ENCODE data around the gene OLFML1. TPM values are rescaled to one million over a fixed set of nuclear protein-coding genes. Genes with fewer than 3 reads are reported as not detected.

The OLFML1 gene
- total RNA-seq, 6 experiments from 2014 or later = 2.2 to 5.5 (median 3.0) TPM

- H3K27me3 ChIP-seq = no peaks in the 10 kb centered on the region
- H3K9me3 ChIP-seq = no peaks in the 10 kb centered on the region
- ATAC-seq = no peak
- no peaks in the 10 kb centered on the region for H3K4me1 ChIP-seq
- WGBS (ENCODE audit: insufficient coverage, low coverage, low lambda C conversion rate, missing lambda C conversion rate) = 82% methylated on average over 3 of the region's 3 CpGs
- H3K36me3 ChIP-seq = no peaks in the 10 kb centered on the region
- H3K4me3 ChIP-seq = no peak overlapping the region
- intact Hi-C loops (cut with DNase I) = no loop called here
- no peak overlapping the region for H3K27ac ChIP-seq
- no peak for TF ChIP-seq POLR2A (IDR thresholded peaks at IDR 0.05)
- TF ChIP-seq, protein P1, sequence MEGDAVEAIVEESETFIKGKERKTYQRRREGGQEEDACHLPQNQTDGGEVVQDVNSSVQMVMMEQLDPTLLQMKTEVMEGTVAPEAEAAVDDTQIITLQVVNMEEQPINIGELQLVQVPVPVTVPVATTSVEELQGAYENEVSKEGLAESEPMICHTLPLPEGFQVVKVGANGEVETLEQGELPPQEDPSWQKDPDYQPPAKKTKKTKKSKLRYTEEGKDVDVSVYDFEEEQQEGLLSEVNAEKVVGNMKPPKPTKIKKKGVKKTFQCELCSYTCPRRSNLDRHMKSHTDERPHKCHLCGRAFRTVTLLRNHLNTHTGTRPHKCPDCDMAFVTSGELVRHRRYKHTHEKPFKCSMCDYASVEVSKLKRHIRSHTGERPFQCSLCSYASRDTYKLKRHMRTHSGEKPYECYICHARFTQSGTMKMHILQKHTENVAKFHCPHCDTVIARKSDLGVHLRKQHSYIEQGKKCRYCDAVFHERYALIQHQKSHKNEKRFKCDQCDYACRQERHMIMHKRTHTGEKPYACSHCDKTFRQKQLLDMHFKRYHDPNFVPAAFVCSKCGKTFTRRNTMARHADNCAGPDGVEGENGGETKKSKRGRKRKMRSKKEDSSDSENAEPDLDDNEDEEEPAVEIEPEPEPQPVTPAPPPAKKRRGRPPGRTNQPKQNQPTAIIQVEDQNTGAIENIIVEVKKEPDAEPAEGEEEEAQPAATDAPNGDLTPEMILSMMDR (IDR thresholded peaks at IDR 0.05) = no peak
- DNase-seq = no peak
These were observed 1.2 kb upstream of the OLFML1 start for GRCh38 chr11:7484131-7484530.

DNA sequence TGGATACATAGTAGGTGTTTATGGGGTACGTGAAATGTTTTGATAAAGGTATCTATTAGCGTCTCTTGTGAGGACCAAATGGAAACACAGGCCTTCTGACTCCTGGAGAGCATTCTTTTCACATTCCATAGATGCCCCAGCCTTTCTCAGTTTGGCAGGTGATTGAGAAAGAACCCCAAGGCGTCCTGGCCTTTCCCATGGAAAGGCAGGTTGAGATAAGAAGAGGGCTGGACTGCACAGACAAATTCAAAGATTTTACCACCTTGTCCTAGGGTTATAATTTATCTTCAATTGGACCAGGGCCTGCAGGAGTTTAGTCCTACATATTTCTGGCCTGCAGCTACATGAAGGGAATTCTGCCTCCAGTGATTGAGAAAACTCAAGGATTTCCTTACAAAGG, 661 bp upstream of the OLFML1 start:
- no peak for DNase-seq
- no peaks in the 10 kb centered on the region for H3K36me3 ChIP-seq
- TF ChIP-seq, protein P1 (IDR thresholded peaks at IDR 0.05) = no peak
- TF ChIP-seq POLR2A (IDR thresholded peaks at IDR 0.05) = no peak
- no peak for ATAC-seq
- H3K4me1 ChIP-seq = no peaks in the 10 kb centered on the region
- 57% methylated on average over 3 of the region's 3 CpGs for WGBS (ENCODE audit: insufficient coverage, low coverage, low lambda C conversion rate, missing lambda C conversion rate)
- no peaks in the 10 kb centered on the region for H3K27me3 ChIP-seq
- intact Hi-C loops (cut with DNase I) = no loop called here
- no peaks in the 10 kb centered on the region for H3K9me3 ChIP-seq
- H3K27ac ChIP-seq = no peak overlapping the region
- no peak overlapping the region for H3K4me3 ChIP-seq

- Histone ChIP-seq H3K27me3 (no peaks in the 10 kb centered on the region), H3K4me3 (peak overlapping the region in 2 of 3 donors; percentile 15 to 36), H3K4me1 (no peaks in the 10 kb centered on the region), H3K36me3 (no peaks in the 10 kb centered on the region), H3K9me3 (no peaks in the 10 kb centered on the region), H3K27ac (no peak overlapping the region)
- DNase-seq = no peak
- TF ChIP-seq POLR2A (IDR thresholded peaks at IDR 0.05) = no peak
- TF ChIP-seq, protein P1 (IDR thresholded peaks at IDR 0.05) = no peak
- ATAC-seq = peak in 1 of 4 donors; percentile 56
- 35% methylated on average over 2 of the region's 2 CpGs for WGBS (ENCODE audit: insufficient coverage, low coverage, low lambda C conversion rate, missing lambda C conversion rate)
- intact Hi-C loops (cut with DNase I) = no loop called here
These were observed 933 bp downstream of the OLFML1 start for GRCh38 chr11:7486098-7486780.

- intact Hi-C loops (cut with DNase I) = no loop called here
- no peak for ATAC-seq
- no peaks in the 10 kb centered on the region for H3K4me1 ChIP-seq
- TF ChIP-seq POLR2A (IDR thresholded peaks at IDR 0.05) = no peak
- TF ChIP-seq, protein P1 (IDR thresholded peaks at IDR 0.05) = no peak
- no peak for DNase-seq
- no peak overlapping the region for H3K4me3 ChIP-seq
- WGBS (ENCODE audit: insufficient coverage, low coverage, low lambda C conversion rate, missing lambda C conversion rate) = 73% methylated on average over 6 of the region's 6 CpGs
- no peaks in the 10 kb centered on the region for H3K27me3 ChIP-seq
- H3K36me3 ChIP-seq = no peaks in the 10 kb centered on the region
- no peak overlapping the region for H3K27ac ChIP-seq
- no peaks in the 10 kb centered on the region for H3K9me3 ChIP-seq
These were observed 1.5 kb downstream of the OLFML1 start for GRCh38 chr11:7486781-7487140.

Data from right lobe of liver (tissue), 6 donors.